DOHH2 (cell line): ENCODE results near the gene KRTAP5-2.
"Not testable (repeated sequence)": the region's sequence is repeated elsewhere in the genome, so short reads cannot be mapped to it uniquely, and the experiment has no call there.

Experiments used
- H3F3A ChIP-seq: fragments of 200-600 bp; sonication (generic), shearing (Covaris generic); 2 replicates; pipeline ENCODE4 v1.6.0; 2016; ENCODE audit warnings: antibody characterized with exemption, mild to moderate bottlenecking; ENCODE audit not compliant: control insufficient read depth, insufficient read depth
- H3K27ac ChIP-seq: fragments of 200-600 bp; sonication (generic); 2 replicates; pipeline ENCODE4 v1.5.1; 2014; ENCODE audit warnings: low read depth, mild to moderate bottlenecking, low read length, moderate library complexity
- H3K27me3 ChIP-seq: fragments of 200-600 bp; sonication (generic); 2 replicates; pipeline ENCODE4 v1.6.1; 2014; ENCODE audit warnings: mild to moderate bottlenecking, low read length, mixed read lengths; ENCODE audit not compliant: control insufficient read depth
- H3K36me3 ChIP-seq: fragments of 200-600 bp; sonication (generic); 2 replicates; pipeline ENCODE4 v1.6.1; 2014; ENCODE audit warnings: mild to moderate bottlenecking, low read length, moderate library complexity, mixed read lengths; ENCODE audit not compliant: control insufficient read depth
- H3K4me1 ChIP-seq: fragments of 200-600 bp; sonication (generic); 2 replicates; pipeline ENCODE4 v1.6.1; 2014; ENCODE audit warnings: mild to moderate bottlenecking, low read length, mixed read lengths; ENCODE audit not compliant: control insufficient read depth
- H3K4me2 ChIP-seq: fragments of 200-600 bp; sonication (generic); 2 replicates; pipeline ENCODE4 v1.6.0; 2014; ENCODE audit warnings: mild to moderate bottlenecking, low read length, moderate library complexity
- H3K4me3 ChIP-seq: fragments of 200-600 bp; sonication (generic); 2 replicates; pipeline ENCODE4 v1.5.1; 2014; ENCODE audit warnings: mild to moderate bottlenecking, low read length, mixed read lengths
- H3K79me2 ChIP-seq: fragments of 200-600 bp; sonication (generic); 2 replicates; pipeline ENCODE4 v1.6.1; 2014; ENCODE audit warnings: mild to moderate bottlenecking, low read length, mixed read lengths; ENCODE audit not compliant: control insufficient read depth
- H3K9me2 ChIP-seq: fragments of 200-600 bp; sonication (generic); replicated peaks from 2 replicates; pipeline ENCODE4 v1.6.1; 2014; ENCODE audit warnings: mild to moderate bottlenecking, low read length, mixed read lengths; ENCODE audit not compliant: control insufficient read depth
- H3K9me3 ChIP-seq: fragments of 200-600 bp; sonication (generic); 2 replicates; pipeline ENCODE4 v1.6.1; 2014; ENCODE audit warnings: antibody characterized with exemption, low read length, mixed read lengths; ENCODE audit not compliant: control insufficient read depth, insufficient read depth
- H4K20me1 ChIP-seq: fragments of 200-600 bp; sonication (generic); 2 replicates; pipeline ENCODE4 v1.6.0; 2014; ENCODE audit warnings: low read depth, mild to moderate bottlenecking, antibody characterized with exemption, low read length, moderate library complexity; ENCODE audit not compliant: control insufficient read depth, insufficient read depth
- CTCF ChIP-seq: fragments of 200-600 bp; sonication (generic); IDR thresholded peaks from one replicate; pipeline ENCODE4 v1.5.1; 2014; ENCODE audit warnings: antibody characterized with exemption, mild to moderate bottlenecking, low read depth, low read length; ENCODE audit not compliant: poor library complexity, severe bottlenecking
- EZH2phosphoT487 ChIP-seq: fragments of 200-600 bp; sonication (generic); IDR thresholded peaks from 2 replicates; pipeline ENCODE4 v1.6.1; 2017; ENCODE audit warnings: borderline replicate concordance, mild to moderate bottlenecking, antibody characterized with exemption, low read length, moderate library complexity, mixed read lengths

The KRTAP5-2 gene

GRCh38 chr11:1619449-1619848 is 21.4 kb upstream of the KRTAP5-2 start:
- H3K4me3 ChIP-seq = no peak overlapping the region
- H4K20me1 ChIP-seq = no peaks in the 10 kb centered on the region
- no peaks in the 10 kb centered on the region for H3K9me2 ChIP-seq
- H3K4me1 ChIP-seq = no peaks in the 10 kb centered on the region
- TF ChIP-seq EZH2phosphoT487 (no peak), CTCF (no peak)
- H3K27me3 ChIP-seq = no peaks in the 10 kb centered on the region; the same call in 1 of the 2 replicates
- no peaks in the 10 kb centered on the region for H3K9me3 ChIP-seq
- H3F3A ChIP-seq = no peaks in the 10 kb centered on the region
- no peak overlapping the region for H3K4me2 ChIP-seq
- no peaks in the 10 kb centered on the region for H3K79me2 ChIP-seq
- no peak overlapping the region for H3K27ac ChIP-seq
- no peaks in the 10 kb centered on the region for H3K36me3 ChIP-seq

DNA sequence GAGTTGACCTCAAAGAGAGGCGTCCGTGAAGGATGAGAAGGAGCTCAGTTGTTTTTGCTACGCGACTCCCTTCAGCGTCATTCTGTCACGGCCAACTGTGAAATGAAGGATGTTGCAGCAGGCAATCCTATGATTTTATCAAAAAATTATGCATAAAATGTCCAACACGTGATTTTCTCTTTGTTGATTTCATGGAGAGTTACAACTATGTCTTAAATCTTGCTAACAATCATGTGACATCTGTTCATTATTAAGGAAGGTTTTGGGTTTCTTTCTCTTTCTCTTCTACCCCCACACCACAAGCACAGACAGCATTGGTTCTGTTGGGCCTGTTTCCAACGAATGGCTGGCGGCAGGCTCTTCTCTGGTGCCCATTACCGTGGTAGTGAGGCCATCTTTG is 20.1 kb upstream of the KRTAP5-2 start:
- H3K9me3 ChIP-seq = no peaks in the 10 kb centered on the region
- H3K4me3 ChIP-seq = no peak overlapping the region
- H3K4me2 ChIP-seq = no peak overlapping the region
- no peaks in the 10 kb centered on the region for H4K20me1 ChIP-seq
- no peaks in the 10 kb centered on the region for H3K79me2 ChIP-seq
- H3K9me2 ChIP-seq = no peaks in the 10 kb centered on the region
- H3K36me3 ChIP-seq = no peaks in the 10 kb centered on the region
- no peak overlapping the region for H3K27ac ChIP-seq
- no peaks in the 10 kb centered on the region for H3K4me1 ChIP-seq
- H3K27me3 ChIP-seq = no peaks in the 10 kb centered on the region; the same call in 1 of the 2 replicates
- H3F3A ChIP-seq = no peaks in the 10 kb centered on the region
- no peak for TF ChIP-seq EZH2phosphoT487
- TF ChIP-seq CTCF = no peak

DNA sequence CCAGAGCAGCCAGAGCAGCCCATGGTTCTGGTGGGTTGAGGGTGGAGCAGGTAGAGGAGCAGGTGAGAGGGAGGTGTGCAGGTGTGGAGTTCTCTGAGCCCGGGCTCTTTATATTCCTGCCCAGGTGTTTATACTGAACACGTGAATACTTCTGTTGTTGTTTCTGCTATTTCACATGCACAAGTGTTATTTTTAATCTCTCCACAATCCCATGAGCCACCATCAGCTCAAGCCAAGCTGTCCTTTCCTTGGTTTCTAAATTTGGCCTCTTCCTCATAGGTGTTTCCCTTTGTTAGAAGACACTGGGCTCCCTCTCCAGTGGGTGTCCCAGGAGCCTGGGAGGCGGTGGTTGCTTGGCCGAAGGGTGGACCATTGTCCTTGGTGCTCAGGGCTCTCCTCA is 10.3 kb upstream of the KRTAP5-2 start, which contains the start of gene KRTAP5-3:
KRTAP5-3 (minus strand) TSS at position 101 of the 400 bp plus-strand sequence; CDS start at position 23, 78 bp downstream.
- Histone ChIP-seq H3K4me2 (no peak within 1 kb of the TSS), H3K36me3 (no peaks in the 10 kb centered on the region), H3K4me1 (no peaks in the 10 kb centered on the region), H3K27me3 (no peaks in the 10 kb centered on the region), H3F3A (no peaks in the 10 kb centered on the region), H3K27ac (no peak within 1 kb of the TSS), H3K79me2 (no peaks in the 10 kb centered on the region), H3K4me3 (no peak within 1 kb of the TSS), H3K9me2 (no peaks in the 10 kb centered on the region), H3K9me3 (no peaks in the 10 kb centered on the region), H4K20me1 (no peaks in the 10 kb centered on the region)
- no peak for TF ChIP-seq EZH2phosphoT487
- TF ChIP-seq CTCF = no peak

DNA sequence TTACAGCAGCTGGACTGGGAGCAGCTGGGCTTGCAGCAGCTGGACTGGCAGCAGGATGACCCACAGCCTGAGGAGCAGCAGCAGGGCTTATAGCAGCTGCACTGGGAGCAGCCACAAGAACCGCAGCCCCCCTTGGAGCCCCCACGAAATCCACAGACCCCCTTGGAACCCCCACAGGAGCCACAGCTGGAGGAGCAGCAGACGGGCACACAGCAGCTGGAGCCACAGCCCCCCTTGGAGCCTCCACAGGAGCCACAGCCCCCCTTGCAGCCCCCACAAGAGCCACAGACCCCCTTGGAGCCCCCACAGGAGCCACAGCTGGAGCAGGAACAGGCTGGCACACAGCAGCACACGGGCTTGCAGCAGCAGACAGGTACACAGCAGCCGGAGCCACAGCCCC is 9.8 kb upstream of the KRTAP5-2 start:
- not testable (repeated sequence) for H3K4me1 ChIP-seq, H3K4me3 ChIP-seq, H3K9me2 ChIP-seq, H3K79me2 ChIP-seq, H3K27me3 ChIP-seq, H3K27ac ChIP-seq, H3K9me3 ChIP-seq, H3F3A ChIP-seq, H3K36me3 ChIP-seq, H3K4me2 ChIP-seq, H4K20me1 ChIP-seq

DNA sequence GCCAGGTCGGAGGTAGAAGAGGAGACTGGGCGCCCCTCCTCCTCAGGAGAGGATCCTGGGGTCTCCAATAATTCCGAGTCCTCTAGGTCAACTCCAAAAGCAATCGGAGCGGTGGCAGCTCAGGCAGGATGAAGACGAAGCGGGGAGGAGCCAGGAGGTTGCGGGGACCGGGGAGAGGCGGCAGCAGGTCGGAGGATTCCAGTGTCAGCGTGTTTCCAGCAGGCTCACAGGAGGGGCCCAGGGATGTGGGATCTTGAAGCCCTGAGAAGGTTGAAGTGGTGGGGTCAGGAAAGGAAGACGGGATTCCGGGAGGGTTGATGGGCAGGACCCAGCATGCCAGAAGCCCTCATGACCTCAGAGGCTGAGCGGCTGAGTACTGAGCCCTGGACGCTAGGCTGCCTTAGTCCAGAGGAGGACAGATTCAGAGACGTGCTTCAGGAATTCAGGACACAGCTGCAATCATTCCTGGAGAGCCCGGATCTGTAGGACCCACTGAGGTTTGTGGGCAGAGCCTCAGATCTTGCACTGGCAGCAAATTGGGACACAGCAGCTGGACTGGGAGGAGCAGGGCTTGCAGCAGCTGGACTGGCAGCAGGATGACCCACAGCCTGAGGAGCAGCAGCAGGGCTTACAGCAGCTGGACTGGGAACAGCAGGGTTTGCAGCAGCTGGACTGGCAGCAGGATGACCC is 9.2 kb upstream of the KRTAP5-2 start:
- H3K27me3 ChIP-seq = not testable (repeated sequence)

GRCh38 chr11:1605923-1606322 is 7.8 kb upstream of the KRTAP5-2 start:
- not testable (repeated sequence) for H3K27ac ChIP-seq, H3K9me2 ChIP-seq, H3K27me3 ChIP-seq, H3K4me2 ChIP-seq, H3K36me3 ChIP-seq, H4K20me1 ChIP-seq, H3F3A ChIP-seq, H3K9me3 ChIP-seq, H3K4me1 ChIP-seq, H3K4me3 ChIP-seq, H3K79me2 ChIP-seq

More for the DNA sequence above, 9.2 kb upstream of the KRTAP5-2 start:
- not testable (repeated sequence) for H4K20me1 ChIP-seq, H3K4me3 ChIP-seq, H3K9me2 ChIP-seq, H3K4me1 ChIP-seq, H3K9me3 ChIP-seq, H3K79me2 ChIP-seq, H3K27ac ChIP-seq, H3K4me2 ChIP-seq, H3K36me3 ChIP-seq, H3F3A ChIP-seq
